Keratinocyte (primary cell): ENCODE measurements around the gene MKRN3. TPM values are rescaled to one million over a fixed set of nuclear protein-coding genes. Genes with fewer than 3 reads are reported as not detected.
"Not testable (repeated sequence)": the region's sequence is repeated elsewhere in the genome, so short reads cannot be mapped to it uniquely, and the experiment has no call there.

Source experiments
- DNase-seq: peaks from one replicate; pipeline ENCODE4 v3.0.0-alpha.2; 2011; ENCODE audit warnings: low read depth, missing footprints, low spot score
- FAIRE-seq: peaks from 2 replicates; lab custom pipeline; 2011; peaks lifted over from hg19 to GRCh38; lab: Jason Lieb, UNC
- H2AFZ ChIP-seq: 2 replicates; pipeline ENCODE4 v1.6.0; 2012; ENCODE audit warnings: low read length, control low read depth, inconsistent platforms; ENCODE audit not compliant: control insufficient read depth
- H3K27ac ChIP-seq: 2 replicates; pipeline ENCODE4 v1.5.1; 2011; ENCODE audit warnings: low read length; ENCODE audit not compliant: control insufficient read depth, insufficient read depth
- H3K27me3 ChIP-seq: 3 replicates; pipeline ENCODE4 v1.6.0; 2011; ENCODE audit warnings: low read length; ENCODE audit not compliant: control insufficient read depth, insufficient read depth; ENCODE audit errors: extremely low read depth
- H3K36me3 ChIP-seq, 2 experiments: 2 replicates in 1 of 2; 3 replicates in 1 of 2; pipeline ENCODE4 v1.5.1; 2011; ENCODE audit warnings: low read length in 2 of 2, mild to moderate bottlenecking in 1 of 2; ENCODE audit not compliant: control insufficient read depth in 2 of 2, insufficient read depth in 2 of 2; ENCODE audit errors: extremely low read depth in 1 of 2
- H3K4me1 ChIP-seq: 3 replicates; pipeline ENCODE4 v1.5.1; 2011; ENCODE audit warnings: low read length; ENCODE audit not compliant: control insufficient read depth, insufficient read depth; ENCODE audit errors: extremely low read depth
- H3K4me2 ChIP-seq: 3 replicates; pipeline ENCODE4 v1.6.0; 2011; ENCODE audit warnings: low read depth, low read length; ENCODE audit not compliant: control insufficient read depth, insufficient read depth; ENCODE audit errors: extremely low read depth
- H3K4me3 ChIP-seq, 3 experiments: fragments of 200-600 bp in 1 of 3; sonication (generic) in 1 of 3; 2 replicates in 2 of 3; 3 replicates in 1 of 3; pipeline ENCODE4 v1.5.1; 2011 to 2016; ENCODE audit warnings: low read length in 3 of 3, mild to moderate bottlenecking in 3 of 3, control low read depth in 2 of 3, inconsistent platforms in 1 of 3, low read depth in 1 of 3, mixed read lengths in 1 of 3, mixed run types in 1 of 3, moderate library complexity in 1 of 3; ENCODE audit not compliant: control insufficient read depth in 2 of 3, insufficient read depth in 2 of 3; ENCODE audit errors: extremely low read depth in 1 of 3
- H3K79me2 ChIP-seq: 2 replicates; pipeline ENCODE4 v1.6.0; 2012; ENCODE audit warnings: low read length; ENCODE audit not compliant: control insufficient read depth, insufficient read depth
- H3K9ac ChIP-seq: 3 replicates; pipeline ENCODE4 v1.6.0; 2011; ENCODE audit warnings: low read length; ENCODE audit not compliant: control insufficient read depth, insufficient read depth; ENCODE audit errors: extremely low read depth
- H3K9me1 ChIP-seq: 3 replicates; pipeline ENCODE4 v1.6.0; 2011; ENCODE audit warnings: low read length; ENCODE audit not compliant: control insufficient read depth, insufficient read depth; ENCODE audit errors: extremely low read depth
- H3K9me3 ChIP-seq: 2 replicates; pipeline ENCODE4 v1.5.1; 2012; ENCODE audit warnings: low read depth, low read length; ENCODE audit not compliant: control insufficient read depth
- H4K20me1 ChIP-seq: 3 replicates; pipeline ENCODE4 v1.6.0; 2011; ENCODE audit warnings: low read length; ENCODE audit not compliant: control insufficient read depth, insufficient read depth; ENCODE audit errors: extremely low read depth
- EZH2 ChIP-seq: IDR thresholded peaks from one replicate; pipeline ENCODE4 v1.6.1; 2012; ENCODE audit warnings: inconsistent platforms, mild to moderate bottlenecking, low read length, moderate library complexity
- dilution Hi-C: fragments of 300-500 bp; cut with MboI; formaldehyde crosslinking; loops from one replicate; pipeline ENCODE4 v1.7.0; 2020; ENCODE audit warnings: low sequenced_read_pairs; ENCODE audit not compliant: extremely low pct_ligation_motif_present
- polyA plus RNA-seq, 5 experiments: library from polyadenylated mRNA; depleted of rRNA in 3 of 5; stranded (reverse) in 3 of 5; stranded (forward) in 1 of 5; unstranded in 1 of 5; fragments of >200 nt; gene quantifications; 1 replicate in 1 of 5; 2 replicates in 3 of 5; 3 replicates in 1 of 5; pipeline versions ENCODE4 v1.2.1 to v1.2.3, GENCODE V29; 2011 to 2012; ENCODE audit warnings: missing spikeins in 2 of 5, low read depth in 1 of 5, low replicate concordance in 1 of 5
- TF ChIP-seq, protein P1 (sequence below), 3 experiments: IDR thresholded peaks in 1 of 3; conservative IDR thresholded peaks in 1 of 3; optimal IDR thresholded peaks in 1 of 3; 2 replicates in 2 of 3; 3 replicates in 1 of 3; pipeline versions ENCODE3 to v1.5.1; 2011; ENCODE audit warnings: low read length in 3 of 3, mild to moderate bottlenecking in 3 of 3, moderate library complexity in 2 of 3, control low read depth in 1 of 3, inconsistent platforms in 1 of 3; ENCODE audit not compliant: insufficient read depth in 2 of 3; ENCODE audit errors: extremely low read depth in 1 of 3

The MKRN3 gene
- polyA plus RNA-seq, 1 donor (not counting 4 experiments of a cell fraction or from before 2014, with no cell fraction given): not detected

DNA sequence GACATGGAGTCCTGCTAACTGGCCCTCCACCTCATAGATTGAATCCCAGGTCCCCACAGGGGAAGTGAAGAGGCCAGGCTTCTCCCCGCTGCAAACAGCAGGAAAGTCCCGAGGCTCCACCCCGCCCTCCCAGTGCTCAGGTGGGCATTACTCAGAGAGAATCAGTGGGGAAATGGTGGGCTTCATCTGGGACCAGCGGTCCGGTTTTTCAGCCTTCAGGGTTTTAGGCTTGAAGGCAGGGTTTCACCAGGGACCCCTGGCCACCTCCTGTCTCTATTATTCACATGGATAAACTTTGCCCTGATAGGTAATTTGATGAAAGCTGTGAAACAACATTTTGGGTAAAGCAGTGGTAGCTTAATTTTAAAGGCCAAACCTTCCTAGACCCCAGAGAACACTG lies 31.3 kb downstream of the MKRN3 start:
- H3K4me2 ChIP-seq: no peak overlapping the region
- H3K27me3 ChIP-seq: no peaks in the 10 kb centered on the region
- DNase-seq (no peak), FAIRE-seq (no peak)
- H3K4me1 ChIP-seq: no peaks in the 10 kb centered on the region
- H2AFZ ChIP-seq: no peak overlapping the region
- H3K9me3 ChIP-seq: peaks cover 3% of the 10 kb centered on the region
- TF ChIP-seq EZH2: no peak
- TF ChIP-seq, protein P1, sequence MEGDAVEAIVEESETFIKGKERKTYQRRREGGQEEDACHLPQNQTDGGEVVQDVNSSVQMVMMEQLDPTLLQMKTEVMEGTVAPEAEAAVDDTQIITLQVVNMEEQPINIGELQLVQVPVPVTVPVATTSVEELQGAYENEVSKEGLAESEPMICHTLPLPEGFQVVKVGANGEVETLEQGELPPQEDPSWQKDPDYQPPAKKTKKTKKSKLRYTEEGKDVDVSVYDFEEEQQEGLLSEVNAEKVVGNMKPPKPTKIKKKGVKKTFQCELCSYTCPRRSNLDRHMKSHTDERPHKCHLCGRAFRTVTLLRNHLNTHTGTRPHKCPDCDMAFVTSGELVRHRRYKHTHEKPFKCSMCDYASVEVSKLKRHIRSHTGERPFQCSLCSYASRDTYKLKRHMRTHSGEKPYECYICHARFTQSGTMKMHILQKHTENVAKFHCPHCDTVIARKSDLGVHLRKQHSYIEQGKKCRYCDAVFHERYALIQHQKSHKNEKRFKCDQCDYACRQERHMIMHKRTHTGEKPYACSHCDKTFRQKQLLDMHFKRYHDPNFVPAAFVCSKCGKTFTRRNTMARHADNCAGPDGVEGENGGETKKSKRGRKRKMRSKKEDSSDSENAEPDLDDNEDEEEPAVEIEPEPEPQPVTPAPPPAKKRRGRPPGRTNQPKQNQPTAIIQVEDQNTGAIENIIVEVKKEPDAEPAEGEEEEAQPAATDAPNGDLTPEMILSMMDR (optimal IDR thresholded peaks at IDR 0.05 in 1 of 3, IDR thresholded peaks at IDR 0.05 in 1 of 3, conservative IDR thresholded peaks at IDR 0.05 in 1 of 3; ENCODE audit: extremely low read depth in 1 of 3, insufficient read depth in 2 of 3, low read length in 3 of 3): no peak
- H4K20me1 ChIP-seq: no peaks in the 10 kb centered on the region
- H3K4me3 ChIP-seq: no peak overlapping the region
- H3K36me3 ChIP-seq: no peaks in the 10 kb centered on the region
- no peaks in the 10 kb centered on the region for H3K9me1 ChIP-seq
- dilution Hi-C loops: no loop called here
- H3K27ac ChIP-seq: no peak overlapping the region
- no peaks in the 10 kb centered on the region for H3K79me2 ChIP-seq
- no peak overlapping the region for H3K9ac ChIP-seq

DNA sequence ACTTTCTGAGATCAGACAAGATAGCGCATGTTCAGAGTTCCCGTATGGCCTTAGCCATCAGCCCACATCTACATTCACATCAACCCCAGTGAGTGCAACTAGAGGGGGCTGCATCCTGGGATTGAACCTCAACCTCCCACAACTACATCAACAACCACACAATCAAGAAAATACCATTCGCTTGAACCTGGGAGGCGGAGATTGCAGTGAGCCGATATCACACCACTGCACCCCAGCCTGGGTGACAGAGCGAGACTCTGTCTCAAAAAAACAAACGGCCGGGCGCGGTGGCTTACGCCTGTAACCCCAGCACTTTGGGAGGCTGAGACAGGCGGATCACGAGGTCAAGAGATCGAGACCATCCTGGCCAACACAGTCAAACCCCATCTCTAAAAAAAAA lies 31.8 kb downstream of the MKRN3 start:
- H3K9me3 ChIP-seq: not testable (repeated sequence)

DNA sequence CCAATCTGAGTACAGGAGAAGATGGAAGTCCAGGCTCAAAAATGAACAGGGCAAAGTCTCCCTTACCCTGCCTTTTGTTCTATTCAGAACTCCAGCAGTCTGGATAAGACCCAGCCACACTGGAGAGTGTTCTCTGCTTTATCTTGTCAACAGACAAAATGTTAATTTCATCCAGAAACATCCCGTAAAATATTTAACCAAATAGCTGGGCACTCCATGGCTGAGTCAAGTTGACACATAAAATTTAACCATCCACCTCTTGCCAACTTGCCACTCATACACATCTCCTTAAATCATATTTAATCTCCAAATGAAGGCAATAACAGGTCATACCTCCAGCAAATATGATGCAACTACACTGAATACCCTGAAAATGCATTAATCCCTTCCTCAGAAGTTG lies 33.6 kb downstream of the MKRN3 start:
- dilution Hi-C loops: no loop called here
- Histone ChIP-seq H3K4me2 (no peak overlapping the region), H3K4me1 (no peaks in the 10 kb centered on the region), H3K9ac (no peak overlapping the region), H3K79me2 (no peaks in the 10 kb centered on the region), H3K36me3 (no peaks in the 10 kb centered on the region), H3K9me1 (no peaks in the 10 kb centered on the region), H2AFZ (no peak overlapping the region), H3K4me3 (no peak overlapping the region), H3K27ac (no peak overlapping the region), H3K27me3 (no peaks in the 10 kb centered on the region), H4K20me1 (no peaks in the 10 kb centered on the region), H3K9me3 (peaks cover 7% of the 10 kb centered on the region)
- FAIRE-seq (no peak), DNase-seq (no peak)
- no peak for TF ChIP-seq EZH2
- TF ChIP-seq, protein P1 (optimal IDR thresholded peaks at IDR 0.05 in 1 of 3, IDR thresholded peaks at IDR 0.05 in 1 of 3, conservative IDR thresholded peaks at IDR 0.05 in 1 of 3; ENCODE audit: extremely low read depth in 1 of 3, insufficient read depth in 2 of 3, low read length in 3 of 3): no peak

More for the DNA sequence above, 31.8 kb downstream of the MKRN3 start:
- H3K4me2 ChIP-seq, H4K20me1 ChIP-seq, FAIRE-seq, H3K4me1 ChIP-seq, H3K27ac ChIP-seq, H3K79me2 ChIP-seq, H3K9ac ChIP-seq, H2AFZ ChIP-seq, DNase-seq, H3K27me3 ChIP-seq, H3K36me3 ChIP-seq, H3K4me3 ChIP-seq, H3K9me1 ChIP-seq, dilution Hi-C loops: not testable (repeated sequence)
